Measurements from ENCODE around the gene EFL1.

Gene EFL1

DNA sequence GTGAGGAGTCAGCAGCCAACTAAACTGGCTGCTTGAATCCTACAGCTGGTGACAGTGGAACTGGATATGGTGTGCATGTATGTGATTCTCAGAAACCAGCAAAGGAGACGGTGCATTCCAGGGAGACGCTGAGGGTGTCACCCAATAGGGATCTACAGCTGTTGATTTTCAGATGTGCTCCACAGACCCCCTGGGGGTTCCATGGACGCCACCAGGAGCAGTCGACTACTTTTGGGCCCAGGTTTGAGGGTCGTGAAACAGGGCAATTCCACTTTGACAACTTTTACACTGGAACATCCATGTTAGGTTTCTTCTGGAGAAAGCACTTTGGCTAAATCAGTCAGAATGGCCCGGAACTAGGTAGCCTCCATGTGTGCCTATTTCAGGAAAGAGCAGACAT, 145.2 kb downstream of the EFL1 start:
- Histone ChIP-seq H3K27ac (ENCODE audit: extremely low read depth, low read depth, low read length) (no peak overlapping the region), H3K4me1 (ENCODE audit: control insufficient read depth, insufficient read depth, low read length) (no peaks in the 10 kb centered on the region), H3K9me3 (ENCODE audit: control insufficient read depth, insufficient read depth, low read depth, low read length) (no peaks in the 10 kb centered on the region), H3K36me3 (ENCODE audit: control insufficient read depth in 2 of 2, insufficient read depth in 1 of 2, low read length in 2 of 2) (no peaks in the 10 kb centered on the region), H3K4me3 (ENCODE audit: low read depth, low read length) (no peak overlapping the region)
- TF ChIP-seq KLF10 (tag by site-specific recombination; IDR thresholded peaks at IDR 0.05) (no peak), ZNF214 (tag by site-specific recombination; IDR thresholded peaks at IDR 0.05; ENCODE audit: borderline replicate concordance) (no peak), ZNF664 (tag by site-specific recombination; IDR thresholded peaks at IDR 0.05) (no peak), ZNF514 (tag by site-specific recombination; IDR thresholded peaks at IDR 0.05) (no peak), GLIS1 (tag by site-specific recombination; IDR thresholded peaks at IDR 0.05) (no peak), ZNF558 (tag by site-specific recombination; IDR thresholded peaks at IDR 0.05) (no peak), ZFP41 (tag by site-specific recombination; IDR thresholded peaks at IDR 0.05; ENCODE audit: borderline replicate concordance) (no peak), ZNF768 (tag by site-specific recombination; IDR thresholded peaks at IDR 0.05) (no peak), ZNF16 (tag by site-specific recombination; IDR thresholded peaks at IDR 0.05; ENCODE audit: low read depth) (no peak), GLI4 (tag by site-specific recombination; IDR thresholded peaks at IDR 0.05) (no peak), FEZF1 (tag by site-specific recombination; IDR thresholded peaks at IDR 0.05) (no peak), ZNF24 (tag by site-specific recombination; IDR thresholded peaks at IDR 0.05) (no peak), ZXDB (tag by site-specific recombination; IDR thresholded peaks at IDR 0.05) (no peak), GLI2 (tag by site-specific recombination; IDR thresholded peaks at IDR 0.05; ENCODE audit: borderline replicate concordance, low read depth) (no peak)
- TF ChIP-seq, protein P1, sequence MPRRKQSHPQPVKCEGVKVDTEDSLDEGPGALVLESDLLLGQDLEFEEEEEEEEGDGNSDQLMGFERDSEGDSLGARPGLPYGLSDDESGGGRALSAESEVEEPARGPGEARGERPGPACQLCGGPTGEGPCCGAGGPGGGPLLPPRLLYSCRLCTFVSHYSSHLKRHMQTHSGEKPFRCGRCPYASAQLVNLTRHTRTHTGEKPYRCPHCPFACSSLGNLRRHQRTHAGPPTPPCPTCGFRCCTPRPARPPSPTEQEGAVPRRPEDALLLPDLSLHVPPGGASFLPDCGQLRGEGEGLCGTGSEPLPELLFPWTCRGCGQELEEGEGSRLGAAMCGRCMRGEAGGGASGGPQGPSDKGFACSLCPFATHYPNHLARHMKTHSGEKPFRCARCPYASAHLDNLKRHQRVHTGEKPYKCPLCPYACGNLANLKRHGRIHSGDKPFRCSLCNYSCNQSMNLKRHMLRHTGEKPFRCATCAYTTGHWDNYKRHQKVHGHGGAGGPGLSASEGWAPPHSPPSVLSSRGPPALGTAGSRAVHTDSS (tag by site-specific recombination; IDR thresholded peaks at IDR 0.05) = no peak
- TF ChIP-seq, protein P2, sequence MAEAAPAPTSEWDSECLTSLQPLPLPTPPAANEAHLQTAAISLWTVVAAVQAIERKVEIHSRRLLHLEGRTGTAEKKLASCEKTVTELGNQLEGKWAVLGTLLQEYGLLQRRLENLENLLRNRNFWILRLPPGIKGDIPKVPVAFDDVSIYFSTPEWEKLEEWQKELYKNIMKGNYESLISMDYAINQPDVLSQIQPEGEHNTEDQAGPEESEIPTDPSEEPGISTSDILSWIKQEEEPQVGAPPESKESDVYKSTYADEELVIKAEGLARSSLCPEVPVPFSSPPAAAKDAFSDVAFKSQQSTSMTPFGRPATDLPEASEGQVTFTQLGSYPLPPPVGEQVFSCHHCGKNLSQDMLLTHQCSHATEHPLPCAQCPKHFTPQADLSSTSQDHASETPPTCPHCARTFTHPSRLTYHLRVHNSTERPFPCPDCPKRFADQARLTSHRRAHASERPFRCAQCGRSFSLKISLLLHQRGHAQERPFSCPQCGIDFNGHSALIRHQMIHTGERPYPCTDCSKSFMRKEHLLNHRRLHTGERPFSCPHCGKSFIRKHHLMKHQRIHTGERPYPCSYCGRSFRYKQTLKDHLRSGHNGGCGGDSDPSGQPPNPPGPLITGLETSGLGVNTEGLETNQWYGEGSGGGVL (tag by site-specific recombination; IDR thresholded peaks at IDR 0.05) = no peak
- TF ChIP-seq, protein P3, sequence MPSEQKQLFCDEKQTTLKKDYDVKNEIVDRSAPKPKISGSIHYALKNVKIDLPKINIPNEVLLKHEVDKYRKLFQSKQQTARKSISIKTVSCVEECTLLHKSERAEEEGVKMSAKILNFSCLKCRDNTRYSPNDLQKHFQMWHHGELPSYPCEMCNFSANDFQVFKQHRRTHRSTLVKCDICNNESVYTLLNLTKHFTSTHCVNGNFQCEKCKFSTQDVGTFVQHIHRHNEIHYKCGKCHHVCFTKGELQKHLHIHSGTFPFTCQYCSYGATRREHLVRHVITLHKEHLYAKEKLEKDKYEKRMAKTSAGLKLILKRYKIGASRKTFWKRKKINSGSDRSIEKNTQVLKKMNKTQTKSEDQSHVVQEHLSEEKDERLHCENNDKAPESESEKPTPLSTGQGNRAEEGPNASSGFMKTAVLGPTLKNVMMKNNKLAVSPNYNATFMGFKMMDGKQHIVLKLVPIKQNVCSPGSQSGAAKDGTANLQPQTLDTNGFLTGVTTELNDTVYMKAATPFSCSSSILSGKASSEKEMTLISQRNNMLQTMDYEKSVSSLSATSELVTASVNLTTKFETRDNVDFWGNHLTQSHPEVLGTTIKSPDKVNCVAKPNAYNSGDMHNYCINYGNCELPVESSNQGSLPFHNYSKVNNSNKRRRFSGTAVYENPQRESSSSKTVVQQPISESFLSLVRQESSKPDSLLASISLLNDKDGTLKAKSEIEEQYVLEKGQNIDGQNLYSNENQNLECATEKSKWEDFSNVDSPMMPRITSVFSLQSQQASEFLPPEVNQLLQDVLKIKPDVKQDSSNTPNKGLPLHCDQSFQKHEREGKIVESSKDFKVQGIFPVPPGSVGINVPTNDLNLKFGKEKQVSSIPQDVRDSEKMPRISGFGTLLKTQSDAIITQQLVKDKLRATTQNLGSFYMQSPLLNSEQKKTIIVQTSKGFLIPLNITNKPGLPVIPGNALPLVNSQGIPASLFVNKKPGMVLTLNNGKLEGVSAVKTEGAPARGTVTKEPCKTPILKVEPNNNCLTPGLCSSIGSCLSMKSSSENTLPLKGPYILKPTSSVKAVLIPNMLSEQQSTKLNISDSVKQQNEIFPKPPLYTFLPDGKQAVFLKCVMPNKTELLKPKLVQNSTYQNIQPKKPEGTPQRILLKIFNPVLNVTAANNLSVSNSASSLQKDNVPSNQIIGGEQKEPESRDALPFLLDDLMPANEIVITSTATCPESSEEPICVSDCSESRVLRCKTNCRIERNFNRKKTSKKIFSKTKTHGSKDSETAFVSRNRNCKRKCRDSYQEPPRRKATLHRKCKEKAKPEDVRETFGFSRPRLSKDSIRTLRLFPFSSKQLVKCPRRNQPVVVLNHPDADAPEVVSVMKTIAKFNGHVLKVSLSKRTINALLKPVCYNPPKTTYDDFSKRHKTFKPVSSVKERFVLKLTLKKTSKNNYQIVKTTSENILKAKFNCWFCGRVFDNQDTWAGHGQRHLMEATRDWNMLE (tag by site-specific recombination; conservative IDR thresholded peaks at IDR 0.05; ENCODE audit: low read depth) = no peak
- ChIA-PET CTCF (interaction anchor here (1.9 kb wide), 1 partner anchor 9 kb away, joined by 8 read pairs; no protein-coding TSS in a partner anchor), POLR2A (no interaction called here)

DNA sequence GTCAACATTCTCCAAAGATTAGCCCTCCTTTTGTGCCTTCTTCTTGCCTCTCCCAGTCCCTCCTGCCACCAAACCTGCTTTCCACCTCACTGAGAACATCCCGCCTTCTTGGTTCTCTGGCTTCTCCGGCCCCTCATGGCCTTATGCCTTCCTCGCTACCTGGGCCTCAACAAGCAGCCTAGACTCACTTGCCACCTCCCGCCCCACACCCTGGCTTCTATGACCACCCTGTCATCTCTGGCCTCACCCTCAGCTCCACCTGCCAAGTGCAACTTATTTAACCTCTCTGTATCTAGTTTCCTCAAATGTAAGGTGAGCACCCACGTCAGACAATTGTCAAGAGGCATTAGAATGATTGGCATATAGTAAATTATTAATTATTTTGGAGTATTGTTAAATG, 147.9 kb downstream of the EFL1 start:
- TF ChIP-seq ZNF239 (tag by site-specific recombination; IDR thresholded peaks at IDR 0.05) = no peak
- TF ChIP-seq ZNF155 (tag by site-specific recombination; IDR thresholded peaks at IDR 0.05) = no peak
- TF ChIP-seq KLF16 (tag by site-specific recombination; IDR thresholded peaks at IDR 0.05) = no peak
- no peak for TF ChIP-seq ZNF529 (tag by site-specific recombination; IDR thresholded peaks at IDR 0.05; ENCODE audit: insufficient replicate concordance)
- no peak for TF ChIP-seq ZIC2 (tag by site-specific recombination; IDR thresholded peaks at IDR 0.05)
- TF ChIP-seq ZNF174 (tag by site-specific recombination; IDR thresholded peaks at IDR 0.05) = no peak
- no peak for TF ChIP-seq ZNF621 (tag by site-specific recombination; IDR thresholded peaks at IDR 0.05)
- TF ChIP-seq ZNF114 (tag by site-specific recombination; IDR thresholded peaks at IDR 0.05) = no peak
- no peak for TF ChIP-seq ZNF214 (tag by site-specific recombination; IDR thresholded peaks at IDR 0.05; ENCODE audit: borderline replicate concordance)
- no peak for TF ChIP-seq IKZF3 (tag by site-specific recombination; IDR thresholded peaks at IDR 0.05)
- no peak for TF ChIP-seq ZNF501 (tag by site-specific recombination; IDR thresholded peaks at IDR 0.05)
- TF ChIP-seq, protein P4, sequence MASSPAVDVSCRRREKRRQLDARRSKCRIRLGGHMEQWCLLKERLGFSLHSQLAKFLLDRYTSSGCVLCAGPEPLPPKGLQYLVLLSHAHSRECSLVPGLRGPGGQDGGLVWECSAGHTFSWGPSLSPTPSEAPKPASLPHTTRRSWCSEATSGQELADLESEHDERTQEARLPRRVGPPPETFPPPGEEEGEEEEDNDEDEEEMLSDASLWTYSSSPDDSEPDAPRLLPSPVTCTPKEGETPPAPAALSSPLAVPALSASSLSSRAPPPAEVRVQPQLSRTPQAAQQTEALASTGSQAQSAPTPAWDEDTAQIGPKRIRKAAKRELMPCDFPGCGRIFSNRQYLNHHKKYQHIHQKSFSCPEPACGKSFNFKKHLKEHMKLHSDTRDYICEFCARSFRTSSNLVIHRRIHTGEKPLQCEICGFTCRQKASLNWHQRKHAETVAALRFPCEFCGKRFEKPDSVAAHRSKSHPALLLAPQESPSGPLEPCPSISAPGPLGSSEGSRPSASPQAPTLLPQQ (tag by site-specific recombination; IDR thresholded peaks at IDR 0.05) = no peak
- ChIA-PET POLR2A (no interaction called here), CTCF (no interaction called here)
- Histone ChIP-seq H3K9me3 (ENCODE audit: control insufficient read depth, insufficient read depth, low read depth, low read length) (no peaks in the 10 kb centered on the region), H3K4me3 (ENCODE audit: low read depth, low read length) (no peak overlapping the region), H3K4me1 (ENCODE audit: control insufficient read depth, insufficient read depth, low read length) (no peaks in the 10 kb centered on the region), H3K36me3 (ENCODE audit: control insufficient read depth in 2 of 2, insufficient read depth in 1 of 2, low read length in 2 of 2) (no peaks in the 10 kb centered on the region), H3K27ac (ENCODE audit: extremely low read depth, low read depth, low read length) (no peak overlapping the region)
